AG04449 (cell line): Measurements from ENCODE around the gene SEC23B.
"Not testable (repeated sequence)": the region's sequence is repeated elsewhere in the genome, so short reads cannot be mapped to it uniquely, and the experiment has no call there.

ENCODE experiments used
- CTCF ChIA-PET: fragments of 350-600 bp; formaldehyde crosslinking; extraction: SDS; loops from one replicate; lab custom pipeline; 2021; ENCODE audit warnings: antibody characterized with exemption; lab: Yijun Ruan, JAX
- POLR2A ChIA-PET: fragments of 400-600, 350-600 bp; formaldehyde crosslinking; extraction: SDS; loops from one replicate; lab custom pipeline; 2020; ENCODE audit warnings: antibody characterized with exemption, inconsistent platforms; lab: Yijun Ruan, JAX
- DNase-seq: peaks from one replicate; pipeline ENCODE4 v3.0.0-alpha.2; 2010; ENCODE audit warnings: low read depth, low spot score
- H3K4me3 ChIP-seq: 2 replicates; pipeline ENCODE4 v1.5.1; 2011; ENCODE audit warnings: low read depth, mild to moderate bottlenecking, control low read depth, low read length
- TF ChIP-seq, protein P1 (sequence below): IDR thresholded peaks from one replicate; pipeline ENCODE4 v1.5.1; 2011; ENCODE audit warnings: mild to moderate bottlenecking, moderate library complexity, low read length, control low read depth, inconsistent platforms; ENCODE audit not compliant: insufficient read depth; ENCODE audit errors: missing control alignments

The SEC23B gene

DNA sequence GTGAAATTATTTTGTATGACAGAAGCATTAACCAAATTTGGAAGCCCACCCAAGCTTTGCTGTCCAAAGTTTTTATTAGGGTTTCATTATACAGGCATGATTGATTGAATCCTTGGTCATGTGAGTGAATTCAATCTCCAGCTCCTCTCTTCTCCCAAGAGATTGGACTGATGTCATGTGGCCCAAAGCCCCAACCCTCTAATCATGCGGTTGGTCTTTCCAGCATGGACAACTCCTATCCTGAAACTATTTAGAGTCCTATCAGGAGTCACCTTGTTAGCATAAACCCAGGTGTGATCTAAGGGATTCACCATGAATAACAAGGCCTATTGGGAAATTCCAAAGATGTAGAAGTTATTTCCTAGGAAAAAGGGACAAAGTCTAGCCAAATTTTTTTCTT is 29.9 kb upstream of the SEC23B start:
- TF ChIP-seq, protein P1, sequence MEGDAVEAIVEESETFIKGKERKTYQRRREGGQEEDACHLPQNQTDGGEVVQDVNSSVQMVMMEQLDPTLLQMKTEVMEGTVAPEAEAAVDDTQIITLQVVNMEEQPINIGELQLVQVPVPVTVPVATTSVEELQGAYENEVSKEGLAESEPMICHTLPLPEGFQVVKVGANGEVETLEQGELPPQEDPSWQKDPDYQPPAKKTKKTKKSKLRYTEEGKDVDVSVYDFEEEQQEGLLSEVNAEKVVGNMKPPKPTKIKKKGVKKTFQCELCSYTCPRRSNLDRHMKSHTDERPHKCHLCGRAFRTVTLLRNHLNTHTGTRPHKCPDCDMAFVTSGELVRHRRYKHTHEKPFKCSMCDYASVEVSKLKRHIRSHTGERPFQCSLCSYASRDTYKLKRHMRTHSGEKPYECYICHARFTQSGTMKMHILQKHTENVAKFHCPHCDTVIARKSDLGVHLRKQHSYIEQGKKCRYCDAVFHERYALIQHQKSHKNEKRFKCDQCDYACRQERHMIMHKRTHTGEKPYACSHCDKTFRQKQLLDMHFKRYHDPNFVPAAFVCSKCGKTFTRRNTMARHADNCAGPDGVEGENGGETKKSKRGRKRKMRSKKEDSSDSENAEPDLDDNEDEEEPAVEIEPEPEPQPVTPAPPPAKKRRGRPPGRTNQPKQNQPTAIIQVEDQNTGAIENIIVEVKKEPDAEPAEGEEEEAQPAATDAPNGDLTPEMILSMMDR, result no peak
- ChIA-PET POLR2A (interaction anchor here (0.9 kb wide), 1 partner anchor 11 kb away, joined by 4 read pairs; the partner anchor contains the start of genes DZANK1 and POLR3F), CTCF (interaction anchor here (0.8 to 1.3 kb wide), 2 partner anchors 11 to 14 kb away, joined by 3 read pairs; partner anchors contain the start of gene DZANK1)

DNA sequence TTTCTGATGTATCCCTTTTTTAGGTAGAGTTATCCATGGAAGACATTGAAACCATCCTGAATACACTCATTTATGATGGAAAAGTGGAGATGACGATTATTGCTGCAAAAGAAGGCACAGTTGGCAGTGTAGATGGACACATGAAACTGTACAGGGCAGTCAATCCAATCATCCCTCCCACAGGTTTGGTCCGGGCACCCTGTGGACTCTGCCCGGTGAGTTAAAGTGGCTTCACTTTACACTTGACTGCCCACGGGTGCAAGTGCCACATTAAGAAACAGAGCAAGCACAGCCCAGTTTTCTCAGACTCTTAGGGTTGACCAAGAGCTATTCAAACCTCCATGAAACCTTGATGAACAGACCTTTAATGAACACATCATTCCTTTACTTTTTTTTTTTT is 26.1 kb upstream of the SEC23B start:
- DNase-seq, result no peak
- H3K4me3 ChIP-seq, result no peak overlapping the region
- CTCF ChIA-PET, result no interaction called here

More for the DNA sequence above, 29.9 kb upstream of the SEC23B start:
- no peak for DNase-seq
- H3K4me3 ChIP-seq, result no peak overlapping the region

DNA sequence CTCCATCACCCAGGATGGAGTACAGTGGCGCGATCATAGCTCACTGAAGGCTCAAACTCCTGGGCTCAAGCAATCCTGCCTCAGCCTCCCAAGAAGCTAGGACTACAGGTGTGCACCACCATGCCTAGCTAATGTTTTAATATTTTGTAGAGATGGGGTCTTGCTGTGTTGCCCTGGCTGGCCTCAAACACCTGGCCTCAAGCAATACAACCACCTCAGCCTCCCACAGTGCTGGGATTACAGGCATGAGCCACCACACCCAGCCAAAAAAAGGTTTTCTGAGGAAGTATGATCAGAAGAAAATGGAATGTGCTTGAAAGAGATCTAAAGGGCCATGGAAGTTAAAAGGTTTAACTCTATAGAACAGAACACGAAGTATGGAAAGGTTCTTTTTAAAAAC is 19.4 kb upstream of the SEC23B start:
- CTCF ChIA-PET, result no interaction called here
- DNase-seq, result no peak
- TF ChIP-seq, protein P1, result no peak
- POLR2A ChIA-PET, result no interaction called here
- H3K4me3 ChIP-seq, result no peak overlapping the region

More for the DNA sequence above, 26.1 kb upstream of the SEC23B start:
- TF ChIP-seq, protein P1, result no peak
- POLR2A ChIA-PET, result no interaction called here

DNA sequence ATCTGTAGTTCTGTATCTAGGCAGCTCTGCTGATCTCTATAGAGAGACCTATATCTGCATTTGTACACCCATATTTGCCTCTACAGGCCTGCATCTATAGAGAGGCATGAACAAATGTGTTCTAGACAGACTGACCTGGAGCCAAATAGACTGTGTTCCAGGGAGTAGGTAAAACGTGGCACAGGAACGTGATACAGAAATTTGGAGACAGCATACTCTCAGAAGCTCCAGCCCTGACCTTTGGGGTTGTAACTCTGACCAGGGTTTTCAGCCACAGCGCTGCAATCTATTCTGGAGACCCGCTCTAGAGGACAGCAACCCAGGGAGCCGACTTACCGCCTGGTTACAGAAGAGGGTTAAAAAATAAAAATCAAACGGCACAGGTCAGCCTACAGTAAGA is 11.7 kb upstream of the SEC23B start:
- TF ChIP-seq, protein P1, result no peak
- POLR2A ChIA-PET, result interaction anchor here (2.6 kb wide), 1 partner anchor 11 kb away, joined by 16 read pairs; the partner anchor contains the start of gene SEC23B
- H3K4me3 ChIP-seq, result peak overlapping the region; percentile 91
- CTCF ChIA-PET, result interaction anchor here (1.9 to 2.0 kb wide), 2 partner anchors 11 to 29 kb away, joined by 4 to 12 read pairs; partner anchors contain the start of genes POLR3F and SEC23B
- no peak for DNase-seq

DNA sequence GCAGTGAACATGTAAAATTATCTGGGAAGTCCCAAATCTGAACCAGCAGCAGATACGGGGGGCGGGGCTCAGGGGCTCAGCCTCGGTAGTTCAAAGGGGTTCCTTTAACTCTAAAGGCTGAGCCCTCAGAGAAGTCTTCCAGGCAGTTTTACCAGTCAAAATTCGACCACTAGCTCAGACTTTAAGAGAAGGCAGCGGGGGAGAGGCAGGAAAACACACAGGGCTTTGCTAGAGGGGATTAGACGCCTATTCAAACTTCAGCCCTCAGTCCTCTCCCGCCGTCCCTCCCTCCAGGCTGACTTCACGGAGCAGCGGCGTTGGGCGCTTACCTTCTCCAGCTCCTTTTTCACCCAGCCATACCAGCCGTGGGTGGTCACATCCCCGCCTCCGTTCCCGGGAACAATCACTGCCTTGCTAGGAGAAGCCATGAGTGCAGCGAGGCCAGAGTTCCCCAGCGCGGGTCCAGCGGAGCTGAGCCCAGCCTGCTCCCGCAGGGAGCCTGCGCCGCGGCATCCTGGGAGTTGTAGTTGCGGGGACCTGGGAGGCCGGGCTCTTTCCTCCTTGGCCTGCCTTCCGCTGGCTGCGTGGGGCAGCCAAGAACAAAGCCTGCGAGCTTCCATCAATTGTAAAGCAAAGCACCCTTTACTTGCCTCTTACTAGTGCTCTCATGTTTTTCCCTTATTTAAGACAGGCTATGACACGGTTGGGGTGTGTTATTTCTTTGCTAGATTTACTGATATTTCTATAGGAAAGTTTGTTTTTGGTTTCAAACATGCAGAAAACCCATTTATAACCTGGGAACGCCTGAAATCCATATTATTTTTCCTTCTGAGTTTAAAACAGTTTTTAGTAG is 10.8 kb upstream of the SEC23B start, which contains the start of gene RBBP9:
Gene RBBP9, minus strand, starts transcription at position 486 of the 853 bp plus-strand sequence. Its CDS starts 58 bp downstream, at position 428.
- TF ChIP-seq, protein P1, result no peak
- ChIA-PET CTCF (interaction anchor here (1.1 to 2.0 kb wide), 3 partner anchors 10 to 135 kb away, joined by 3 to 12 read pairs (median 4); partner anchors contain the start of genes POLR3F and SEC23B), POLR2A (interaction anchor here (1.1 to 2.6 kb wide), 3 partner anchors 10 to 30 kb away, joined by 3 to 16 read pairs (median 4); partner anchors contain the start of genes DZANK1, POLR3F and SEC23B)
- peak within 1 kb of the TSS; percentile 91 for H3K4me3 ChIP-seq
- DNase-seq, result peak; percentile 1

DNA sequence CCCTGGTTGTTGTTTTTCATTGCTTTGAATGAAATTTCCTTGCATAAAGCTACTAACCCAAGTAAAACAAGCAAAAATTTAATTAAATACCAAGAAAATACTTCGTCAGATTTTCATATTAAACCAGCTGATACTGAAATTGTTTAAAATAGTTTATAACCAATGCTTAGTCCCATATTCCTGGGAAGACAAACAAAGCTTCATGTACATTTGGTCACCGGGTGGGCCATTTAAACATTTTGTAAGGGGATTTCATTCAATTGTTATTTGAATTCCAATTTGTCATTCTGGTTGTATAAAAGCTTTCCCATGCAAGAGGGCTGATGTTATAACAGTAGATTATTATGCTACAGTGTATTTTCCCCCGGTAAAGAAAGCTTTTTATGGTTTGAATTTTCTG is 10.1 kb upstream of the SEC23B start:
- TF ChIP-seq, protein P1, result no peak
- DNase-seq, result no peak
- no peak overlapping the region for H3K4me3 ChIP-seq
- ChIA-PET CTCF (interaction anchor here (1.1 to 2.0 kb wide), 3 partner anchors 10 to 135 kb away, joined by 3 to 12 read pairs (median 4); partner anchors contain the start of genes POLR3F and SEC23B), POLR2A (interaction anchor here (1.1 to 2.6 kb wide), 3 partner anchors 10 to 31 kb away, joined by 3 to 16 read pairs (median 4); partner anchors contain the start of genes DZANK1, POLR3F and SEC23B)

DNA sequence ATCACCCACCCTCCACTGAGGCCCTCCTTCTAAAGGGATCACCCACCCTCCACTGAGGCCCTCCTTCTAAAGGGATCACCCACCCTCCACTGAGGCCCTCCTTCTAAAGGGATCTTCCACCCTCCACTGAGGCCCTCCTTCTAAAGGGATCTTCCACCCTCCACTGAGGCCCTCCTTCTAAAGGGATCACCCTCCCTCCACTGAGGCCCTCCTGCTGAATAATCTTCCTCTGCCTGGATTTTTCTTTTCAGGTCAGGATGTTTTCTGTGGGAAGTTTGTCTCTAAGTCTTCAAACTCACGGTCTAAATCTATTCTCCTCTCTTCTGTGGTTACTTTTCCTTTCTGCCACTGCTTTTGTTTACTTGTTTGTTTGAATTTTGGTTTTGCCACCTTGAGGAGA is 6.1 kb upstream of the SEC23B start:
- POLR2A ChIA-PET, CTCF ChIA-PET, DNase-seq, H3K4me3 ChIP-seq: not testable (repeated sequence)
